IPS-18a (cell line): Measurements from ENCODE around the gene ABCA2.

Experiments
- H3K27ac ChIP-seq: one replicate; pipeline ENCODE4 v1.5.1; 2013; ENCODE audit warnings: low read length
- H3K27me3 ChIP-seq: one replicate; pipeline ENCODE4 v1.6.1; 2013; ENCODE audit warnings: mild to moderate bottlenecking, low read length; ENCODE audit not compliant: control insufficient read depth, insufficient read depth
- H3K36me3 ChIP-seq: one replicate; pipeline ENCODE4 v1.6.1; 2013; ENCODE audit warnings: low read depth, low read length; ENCODE audit not compliant: control insufficient read depth
- H3K4me1 ChIP-seq: one replicate; pipeline ENCODE4 v1.6.1; 2013; ENCODE audit warnings: low read depth, low read length; ENCODE audit not compliant: control insufficient read depth
- H3K4me3 ChIP-seq: one replicate; pipeline ENCODE4 v1.5.1; 2013; ENCODE audit warnings: low read length
- H3K9ac ChIP-seq: one replicate; pipeline ENCODE4 v1.6.1; 2013; ENCODE audit warnings: mild to moderate bottlenecking, low read length, moderate library complexity
- H3K9me3 ChIP-seq: one replicate; pipeline ENCODE4 v1.6.1; 2013; ENCODE audit warnings: low read depth, low read length; ENCODE audit not compliant: control insufficient read depth

The ABCA2 gene

GRCh38 chr9:136975644-136976043 lies 52.4 kb downstream of the ABCA2 start:
- Histone ChIP-seq H3K4me1 (peaks cover 3% of the 10 kb centered on the region), H3K36me3 (no peaks in the 10 kb centered on the region), H3K27ac (no peak overlapping the region), H3K27me3 (peaks cover 4% of the 10 kb centered on the region), H3K4me3 (no peak overlapping the region), H3K9ac (no peak overlapping the region), H3K9me3 (no peaks in the 10 kb centered on the region)

DNA sequence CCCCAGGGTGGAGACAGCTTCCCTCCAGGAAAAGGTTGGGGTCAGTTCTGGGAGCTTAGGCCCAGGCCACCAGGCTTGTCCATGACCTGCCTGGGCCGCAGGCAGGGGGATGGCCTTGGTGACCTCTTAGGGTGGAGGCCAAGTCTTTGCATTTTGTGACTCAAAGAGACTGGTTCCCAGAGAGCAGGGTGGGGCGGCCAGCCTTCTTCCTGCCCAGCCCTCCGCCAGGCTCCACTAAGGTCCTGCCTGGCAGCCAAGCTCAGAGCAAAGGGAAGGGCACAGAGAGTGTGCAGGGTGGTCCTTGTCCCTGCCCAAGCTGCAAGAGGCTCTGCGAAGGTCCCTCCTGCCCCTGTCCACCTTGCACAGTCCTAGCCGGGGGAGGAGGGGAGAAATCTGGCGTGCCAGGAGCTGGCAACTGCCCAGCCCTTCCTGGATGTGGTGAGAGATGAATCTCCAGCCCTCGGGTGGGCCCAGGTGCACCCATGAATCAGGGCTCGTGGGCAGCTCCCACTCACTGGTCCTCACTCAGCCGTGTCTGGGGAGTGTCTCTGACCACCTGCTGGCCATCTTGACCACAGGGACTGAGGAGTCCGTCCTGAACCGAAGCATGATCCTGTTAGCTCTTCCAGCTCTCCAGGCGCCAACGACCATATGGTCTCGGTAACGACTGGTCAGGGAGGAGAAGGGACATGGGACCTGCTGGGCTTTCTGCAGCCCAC lies 53.1 kb downstream of the ABCA2 start:
- no peak overlapping the region for H3K27ac ChIP-seq

DNA sequence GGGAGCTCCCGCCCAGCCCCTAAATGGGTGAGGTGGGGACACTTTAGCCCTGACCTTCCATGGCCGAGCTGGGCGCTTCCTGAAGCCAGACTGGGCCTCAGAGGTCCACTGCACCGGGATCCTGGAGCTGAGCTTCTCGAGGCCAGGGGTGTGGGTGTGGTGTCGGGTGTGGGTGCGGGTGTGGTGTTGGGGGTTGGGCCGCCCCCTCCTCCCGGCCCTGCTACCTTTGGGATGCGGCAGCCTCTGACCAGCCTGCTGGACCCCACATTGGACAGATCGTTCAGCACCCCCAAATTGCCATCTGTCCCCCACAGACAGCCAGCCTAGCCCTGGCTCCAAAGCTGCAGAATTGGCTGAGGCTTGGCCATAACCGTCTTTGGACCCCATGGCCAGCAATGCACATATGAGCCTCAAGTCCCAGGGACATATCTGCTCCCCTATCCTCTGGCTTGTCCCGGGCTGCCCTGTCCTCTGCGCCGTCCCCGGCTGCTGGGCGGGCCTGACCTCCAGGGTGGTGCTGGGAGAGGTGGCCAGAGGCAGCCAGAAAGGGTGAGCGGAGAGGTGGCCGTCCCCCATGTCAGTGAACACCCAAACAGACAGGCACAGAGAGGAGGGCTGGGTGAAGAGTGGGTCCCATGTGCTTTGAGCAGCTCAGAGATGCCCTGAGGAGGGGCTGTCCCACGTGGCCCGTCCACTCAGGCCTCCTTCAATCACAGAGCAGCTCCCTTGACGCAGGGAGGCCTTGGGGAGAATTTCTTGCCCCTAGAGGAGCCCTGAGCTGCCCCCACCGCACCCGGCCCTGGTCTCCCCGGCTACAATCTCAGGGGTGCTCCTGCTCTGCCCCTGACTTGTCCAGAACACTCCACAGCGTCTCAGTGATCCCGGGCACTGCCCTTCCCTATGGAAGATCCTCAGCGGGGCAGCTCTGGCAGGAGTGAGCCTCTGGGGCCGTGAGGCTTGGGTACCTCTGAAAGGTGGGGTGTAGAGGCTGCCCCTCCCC lies 54.1 kb downstream of the ABCA2 start:
- Histone ChIP-seq H3K27ac (no peak overlapping the region), H3K4me1 (peaks cover 3% of the 10 kb centered on the region), H3K4me3 (no peak overlapping the region), H3K9ac (no peak overlapping the region), H3K27me3 (peaks cover 4% of the 10 kb centered on the region), H3K36me3 (no peaks in the 10 kb centered on the region), H3K9me3 (no peaks in the 10 kb centered on the region)

More for the DNA sequence above, 53.1 kb downstream of the ABCA2 start:
- Histone ChIP-seq H3K9ac (no peak overlapping the region), H3K4me1 (peaks cover 3% of the 10 kb centered on the region), H3K4me3 (no peak overlapping the region), H3K27me3 (peaks cover 4% of the 10 kb centered on the region), H3K9me3 (no peaks in the 10 kb centered on the region), H3K36me3 (no peaks in the 10 kb centered on the region)

- Histone ChIP-seq H3K9ac (no peak overlapping the region), H3K4me3 (no peak overlapping the region), H3K4me1 (peaks cover 3% of the 10 kb centered on the region)
Measured at GRCh38 chr9:136972743-136973142, 55.3 kb downstream of the ABCA2 start.

GRCh38 chr9:136972335-136972734 lies 55.7 kb downstream of the ABCA2 start:
- no peaks in the 10 kb centered on the region for H3K9me3 ChIP-seq
- no peak overlapping the region for H3K27ac ChIP-seq
- H3K36me3 ChIP-seq = no peaks in the 10 kb centered on the region
- no peak overlapping the region for H3K9ac ChIP-seq
- no peak overlapping the region for H3K4me3 ChIP-seq
- H3K27me3 ChIP-seq = peaks cover 4% of the 10 kb centered on the region
- peaks cover 3% of the 10 kb centered on the region for H3K4me1 ChIP-seq

More at GRCh38 chr9:136972743-136973142, 55.3 kb downstream of the ABCA2 start:
- Histone ChIP-seq H3K27me3 (peaks cover 4% of the 10 kb centered on the region), H3K36me3 (no peaks in the 10 kb centered on the region), H3K9me3 (no peaks in the 10 kb centered on the region), H3K27ac (no peak overlapping the region)

- H3K27ac ChIP-seq = no peak overlapping the region
- H3K9ac ChIP-seq = no peak overlapping the region
- no peak overlapping the region for H3K4me3 ChIP-seq
- H3K9me3 ChIP-seq = no peaks in the 10 kb centered on the region
- H3K27me3 ChIP-seq = peaks cover under 1% of the 10 kb centered on the region
- no peaks in the 10 kb centered on the region for H3K4me1 ChIP-seq
- no peaks in the 10 kb centered on the region for H3K36me3 ChIP-seq
Measured at GRCh38 chr9:136971746-136972145, 56.3 kb downstream of the ABCA2 start.

- Histone ChIP-seq H3K9ac (no peak overlapping the region), H3K4me1 (no peaks in the 10 kb centered on the region), H3K27me3 (no peaks in the 10 kb centered on the region), H3K27ac (no peak overlapping the region), H3K4me3 (no peak overlapping the region), H3K9me3 (no peaks in the 10 kb centered on the region), H3K36me3 (no peaks in the 10 kb centered on the region)
Measured at GRCh38 chr9:136970361-136970760, 57.7 kb downstream of the ABCA2 start.

DNA sequence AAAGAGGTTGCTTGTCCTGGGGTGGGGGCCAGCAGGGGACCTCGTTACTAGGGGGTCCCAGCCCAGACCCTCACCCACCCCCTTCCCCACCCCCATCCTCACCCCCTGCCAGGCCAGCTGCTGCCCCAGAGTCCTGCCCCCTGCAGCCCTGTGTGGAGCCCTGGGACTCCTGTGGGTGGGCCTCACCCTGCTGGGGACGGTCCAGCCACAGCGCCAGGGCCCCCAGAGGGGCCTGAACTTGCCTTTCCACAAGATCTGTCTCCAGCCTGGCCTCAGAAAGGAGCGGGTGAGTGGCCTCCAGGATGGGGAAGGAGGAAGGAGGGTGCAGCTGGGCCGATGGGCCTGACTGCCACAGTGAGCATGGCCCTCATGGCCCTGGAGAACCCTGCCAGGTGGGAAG lies 58.3 kb downstream of the ABCA2 start:
- no peak overlapping the region for H3K27ac ChIP-seq
- no peaks in the 10 kb centered on the region for H3K4me1 ChIP-seq
- no peaks in the 10 kb centered on the region for H3K27me3 ChIP-seq

DNA sequence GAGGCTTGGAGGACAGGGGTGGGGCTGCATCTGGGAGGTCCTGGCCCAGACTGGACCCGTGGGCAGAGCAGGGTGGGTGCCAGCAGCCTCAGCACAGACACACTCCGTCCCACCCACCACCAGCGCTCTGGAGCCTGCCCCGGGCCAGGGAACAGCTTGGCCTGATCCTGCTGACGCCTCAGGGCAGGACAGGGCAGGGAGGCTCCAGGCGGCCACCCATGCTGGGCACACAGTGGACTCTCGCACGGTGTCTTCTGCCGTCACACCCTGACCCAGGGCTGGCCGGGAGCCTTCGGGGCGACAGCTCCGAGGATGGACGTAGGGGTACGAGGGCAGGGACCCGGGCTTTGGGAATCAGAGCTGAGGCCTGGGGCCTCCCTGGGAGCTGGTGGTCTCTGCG lies 58.9 kb downstream of the ABCA2 start:
- H3K4me1 ChIP-seq = no peaks in the 10 kb centered on the region
- H3K27ac ChIP-seq = no peak overlapping the region
- H3K9me3 ChIP-seq = no peaks in the 10 kb centered on the region
- H3K36me3 ChIP-seq = no peaks in the 10 kb centered on the region
- H3K9ac ChIP-seq = no peak overlapping the region
- no peak overlapping the region for H3K4me3 ChIP-seq
- H3K27me3 ChIP-seq = no peaks in the 10 kb centered on the region

More for the DNA sequence above, 58.3 kb downstream of the ABCA2 start:
- no peaks in the 10 kb centered on the region for H3K36me3 ChIP-seq
- H3K4me3 ChIP-seq = no peak overlapping the region
- H3K9ac ChIP-seq = no peak overlapping the region
- H3K9me3 ChIP-seq = no peaks in the 10 kb centered on the region

GRCh38 chr9:136968333-136969127 lies 59.5 kb downstream of the ABCA2 start:
- no peaks in the 10 kb centered on the region for H3K36me3 ChIP-seq
- H3K9ac ChIP-seq = no peak overlapping the region
- H3K4me1 ChIP-seq = no peaks in the 10 kb centered on the region
- H3K27me3 ChIP-seq = no peaks in the 10 kb centered on the region
- H3K27ac ChIP-seq = no peak overlapping the region
- no peaks in the 10 kb centered on the region for H3K9me3 ChIP-seq
- H3K4me3 ChIP-seq = no peak overlapping the region
